Hepatocyte (in vitro differentiated cells): ENCODE measurements around the gene ZNF683. TPM values are rescaled to one million over a fixed set of nuclear protein-coding genes. Genes with fewer than 3 reads are reported as not detected.

Experiments
- DNase-seq: peaks from one replicate; pipeline ENCODE4 v3.0.0-alpha.2; 2016; ENCODE audit warnings: low spot score
- H2AFZ ChIP-seq: fragments of 200-600 bp; sonication (generic); 2 replicates; pipeline ENCODE4 v1.6.0; 2016; ENCODE audit warnings: antibody characterized with exemption, mild to moderate bottlenecking
- H3K27ac ChIP-seq: fragments of 200-600 bp; sonication (generic); 2 replicates; pipeline ENCODE4 v1.5.1; 2016; ENCODE audit warnings: mild to moderate bottlenecking
- H3K27me3 ChIP-seq: fragments of 200-600 bp; sonication (generic); 2 replicates; pipeline ENCODE4 v1.6.1; 2016
- H3K36me3 ChIP-seq: fragments of 200-600 bp; sonication (generic); replicated peaks from 2 replicates; pipeline ENCODE4 v1.5.1; 2016; ENCODE audit warnings: low read depth; ENCODE audit not compliant: insufficient read depth
- H3K4me1 ChIP-seq: fragments of 200-600 bp; sonication (generic); 2 replicates; pipeline ENCODE4 v1.5.1; 2016; ENCODE audit warnings: mild to moderate bottlenecking, moderate library complexity; ENCODE audit not compliant: insufficient read depth
- H3K4me2 ChIP-seq: fragments of 200-600 bp; sonication (generic); 2 replicates; pipeline ENCODE4 v1.6.0; 2016
- H3K4me3 ChIP-seq: fragments of 200-600 bp; sonication (generic); 2 replicates; pipeline ENCODE4 v1.5.1; 2016; ENCODE audit warnings: mild to moderate bottlenecking
- H3K79me2 ChIP-seq: fragments of 200-600 bp; sonication (generic); 2 replicates; pipeline ENCODE4 v1.6.0; 2017; ENCODE audit warnings: mild to moderate bottlenecking
- H3K9me2 ChIP-seq: fragments of 200-600 bp; sonication (generic); replicated peaks from 2 replicates; pipeline ENCODE4 v1.6.0; 2017; ENCODE audit warnings: mild to moderate bottlenecking; ENCODE audit not compliant: insufficient read depth
- H3K9me3 ChIP-seq: fragments of 200-600 bp; sonication (generic); 2 replicates; pipeline ENCODE4 v1.5.1; 2016; ENCODE audit warnings: low read depth, mild to moderate bottlenecking
- H4K20me1 ChIP-seq: fragments of 200-600 bp; sonication (generic); 2 replicates; pipeline ENCODE4 v1.6.0; 2016; ENCODE audit warnings: mild to moderate bottlenecking; ENCODE audit not compliant: insufficient read depth, poor library complexity, severe bottlenecking
- CTCF ChIP-seq: fragments of 200-600 bp; sonication (generic); IDR thresholded peaks from 2 replicates; pipeline ENCODE4 v1.5.1; 2016; ENCODE audit warnings: antibody characterized with exemption, mild to moderate bottlenecking; ENCODE audit not compliant: poor library complexity
- EZH2 ChIP-seq: fragments of 200-600 bp; sonication (generic); IDR thresholded peaks from 2 replicates; pipeline ENCODE4 v1.6.1; 2016; ENCODE audit warnings: antibody characterized with exemption, mild to moderate bottlenecking, borderline replicate concordance
- EZH2phosphoT487 ChIP-seq: fragments of 200-600 bp; sonication (generic); IDR thresholded peaks from one replicate; pipeline ENCODE4 v1.6.1; 2018; ENCODE audit warnings: antibody characterized with exemption, mild to moderate bottlenecking, low read depth, moderate library complexity; ENCODE audit not compliant: unreplicated experiment, severe bottlenecking
- WGBS: methylation state at CpG from one replicate; pipeline ENCODE4 v1.1.6; 2016; ENCODE audit warnings: low lambda C conversion rate; ENCODE audit errors: missing lambda C conversion rate; 5-methylcytosine and 5-hydroxymethylcytosine counted together
- polyA plus RNA-seq: library from polyadenylated mRNA; unstranded; fragments of >200 nt; fragmentation: Nextera tagmentation; extraction: Ambion mirVana; gene quantifications from 2 replicates; pipeline ENCODE4 v1.2.1, GENCODE V29; 2016
- total RNA-seq: library from RNA; depleted of rRNA; stranded (reverse); fragments of >200 nt; gene quantifications from 2 replicates; pipeline ENCODE4 v1.2.3, GENCODE V29; 2014

ZNF683 gene
- total and polyA plus RNA-seq, 2 experiments from 2014 or later: not detected

- H3K4me1 ChIP-seq: no peaks in the 10 kb centered on the region
- no peak overlapping the region for H3K27ac ChIP-seq
- H3K9me2 ChIP-seq: no peaks in the 10 kb centered on the region
- H3K9me3 ChIP-seq: no peaks in the 10 kb centered on the region
- WGBS: 86% methylated on average over 3 of the region's 3 CpGs
- TF ChIP-seq CTCF: no peak
- no peak for TF ChIP-seq EZH2phosphoT487
- no peak for TF ChIP-seq EZH2
- no peaks in the 10 kb centered on the region for H3K36me3 ChIP-seq
- no peak overlapping the region for H3K4me3 ChIP-seq
- H3K4me2 ChIP-seq: no peak overlapping the region
- no peaks in the 10 kb centered on the region for H3K27me3 ChIP-seq
- no peaks in the 10 kb centered on the region for H3K79me2 ChIP-seq
- H2AFZ ChIP-seq: no peak overlapping the region
- H4K20me1 ChIP-seq: no peaks in the 10 kb centered on the region
- no peak for DNase-seq
Observed at GRCh38 chr1:26384076-26384475, 11.5 kb upstream of the ZNF683 start.

- no peak for DNase-seq
- WGBS: 90% methylated on average over 3 of the region's 3 CpGs
- H3K4me2 ChIP-seq: no peak overlapping the region
- no peaks in the 10 kb centered on the region for H3K4me1 ChIP-seq
- no peaks in the 10 kb centered on the region for H3K27me3 ChIP-seq
- no peak overlapping the region for H3K4me3 ChIP-seq
- no peak overlapping the region for H2AFZ ChIP-seq
- H3K27ac ChIP-seq: no peak overlapping the region
- no peaks in the 10 kb centered on the region for H4K20me1 ChIP-seq
- no peaks in the 10 kb centered on the region for H3K9me2 ChIP-seq
- no peak for TF ChIP-seq CTCF
- no peak for TF ChIP-seq EZH2
- no peak for TF ChIP-seq EZH2phosphoT487
- no peaks in the 10 kb centered on the region for H3K9me3 ChIP-seq
- H3K79me2 ChIP-seq: no peaks in the 10 kb centered on the region
- no peaks in the 10 kb centered on the region for H3K36me3 ChIP-seq
Observed at GRCh38 chr1:26378879-26379251, 6.3 kb upstream of the ZNF683 start.

GRCh38 chr1:26378088-26378878 lies 5.7 kb upstream of the ZNF683 start:
- DNase-seq: peak; percentile 69
- no peak overlapping the region for H2AFZ ChIP-seq
- H3K36me3 ChIP-seq: no peaks in the 10 kb centered on the region
- no peaks in the 10 kb centered on the region for H3K9me3 ChIP-seq
- H3K4me1 ChIP-seq: no peaks in the 10 kb centered on the region
- no peaks in the 10 kb centered on the region for H4K20me1 ChIP-seq
- no peaks in the 10 kb centered on the region for H3K79me2 ChIP-seq
- H3K27me3 ChIP-seq: no peaks in the 10 kb centered on the region
- H3K27ac ChIP-seq: peak overlapping the region; percentile 75
- no peak overlapping the region for H3K4me3 ChIP-seq
- H3K4me2 ChIP-seq: no peak overlapping the region
- WGBS: 56% methylated on average over 5 of the region's 5 CpGs
- no peaks in the 10 kb centered on the region for H3K9me2 ChIP-seq
- TF ChIP-seq EZH2: no peak
- TF ChIP-seq CTCF: no peak
- no peak for TF ChIP-seq EZH2phosphoT487
